ENCODE measurements around the gene CDH12. TPM values are rescaled to one million over a fixed set of nuclear protein-coding genes. Genes with fewer than 3 reads are reported as not detected.

CDH12 gene
- total and polyA plus RNA-seq, 4 donors, result 5.8 to 29.9 (median 8.2) TPM

DNA sequence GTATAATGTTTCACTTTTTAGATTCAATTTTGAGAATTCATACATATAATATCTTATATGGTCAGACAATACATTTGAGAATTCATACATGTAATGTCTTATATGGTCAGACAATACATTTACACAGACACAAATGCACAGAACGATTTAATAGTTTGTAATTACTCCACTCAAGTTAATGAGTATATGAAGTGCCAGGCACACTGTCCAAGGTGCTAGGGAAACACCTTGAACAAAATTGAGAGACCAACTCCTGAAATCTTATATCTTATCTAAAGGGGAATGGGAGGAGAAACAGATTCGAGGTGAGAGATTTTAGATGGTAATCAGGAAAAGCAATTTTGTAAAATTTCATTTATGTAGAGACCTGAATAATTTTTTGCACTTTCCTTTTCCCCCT, 994.7 kb downstream of the CDH12 start:
- H3K36me3 ChIP-seq (ENCODE audit: control insufficient read depth, insufficient read depth, low read length), result no peaks in the 10 kb centered on the region
- no peak overlapping the region for H3K27ac ChIP-seq (ENCODE audit: low read depth, low read length)
- H3K9me3 ChIP-seq (ENCODE audit: control insufficient read depth, insufficient read depth, low read length), result no peaks in the 10 kb centered on the region
- no peaks in the 10 kb centered on the region for H3K27me3 ChIP-seq (ENCODE audit: control insufficient read depth, insufficient read depth, low read length)
- no peak overlapping the region for H3K4me3 ChIP-seq (ENCODE audit: low read depth, low read length)
- WGBS (ENCODE audit: insufficient coverage), result no CpG with 5 or more reads among the region's 2 CpGs
- H3K4me1 ChIP-seq (ENCODE audit: control insufficient read depth, insufficient read depth, low read length), result no peaks in the 10 kb centered on the region
- DNase-seq (ENCODE audit: low read depth in 4 of 6, low spot score in 6 of 6), result no peak

GRCh38 chr5:21856987-21857386, 996.2 kb downstream of the CDH12 start:
- Histone ChIP-seq H3K4me3 (ENCODE audit: low read depth, low read length) (no peak overlapping the region), H3K36me3 (ENCODE audit: control insufficient read depth, insufficient read depth, low read length) (no peaks in the 10 kb centered on the region), H3K4me1 (ENCODE audit: control insufficient read depth, insufficient read depth, low read length) (no peaks in the 10 kb centered on the region), H3K27ac (ENCODE audit: low read depth, low read length) (no peak overlapping the region), H3K9me3 (ENCODE audit: control insufficient read depth, insufficient read depth, low read length) (no peaks in the 10 kb centered on the region), H3K27me3 (ENCODE audit: control insufficient read depth, insufficient read depth, low read length) (no peaks in the 10 kb centered on the region)
- peak in 1 of 6 donors; percentile 23 for DNase-seq (ENCODE audit: low read depth in 4 of 6, low spot score in 6 of 6)
- 40% methylated on average over 1 of the region's 3 CpGs for WGBS (ENCODE audit: insufficient coverage)

GRCh38 chr5:21847300-21847699, 1005.8 kb downstream of the CDH12 start:
- no peak overlapping the region for H3K4me3 ChIP-seq (ENCODE audit: low read depth, low read length)
- H3K27me3 ChIP-seq (ENCODE audit: control insufficient read depth, insufficient read depth, low read length), result no peaks in the 10 kb centered on the region
- H3K9me3 ChIP-seq (ENCODE audit: control insufficient read depth, insufficient read depth, low read length), result no peaks in the 10 kb centered on the region
- no peak overlapping the region for H3K27ac ChIP-seq (ENCODE audit: low read depth, low read length)
- WGBS (ENCODE audit: insufficient coverage), result 100% methylated on average over 1 of the region's 2 CpGs
- no peak for DNase-seq (ENCODE audit: low read depth in 4 of 6, low spot score in 6 of 6)
- no peaks in the 10 kb centered on the region for H3K4me1 ChIP-seq (ENCODE audit: control insufficient read depth, insufficient read depth, low read length)
- H3K36me3 ChIP-seq (ENCODE audit: control insufficient read depth, insufficient read depth, low read length), result no peaks in the 10 kb centered on the region

DNA sequence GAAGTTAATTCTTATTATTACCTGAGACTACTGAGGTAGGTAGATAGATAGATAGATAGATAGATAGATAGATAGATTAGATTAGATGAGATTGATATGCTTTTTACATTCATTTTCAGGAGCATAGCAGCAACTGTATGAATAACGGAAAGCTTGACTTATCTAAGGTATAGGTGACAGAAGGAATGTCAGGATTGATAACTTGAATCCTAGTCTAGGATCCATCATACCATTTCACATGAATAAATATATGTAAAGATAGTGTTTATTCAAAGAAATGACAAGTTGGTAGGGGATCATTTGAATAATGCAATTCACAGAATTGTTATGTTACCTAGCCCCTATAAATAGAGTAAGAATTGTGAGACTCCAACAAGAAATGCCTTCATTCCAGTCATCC, 1008.2 kb downstream of the CDH12 start:
- no peaks in the 10 kb centered on the region for H3K36me3 ChIP-seq (ENCODE audit: control insufficient read depth, insufficient read depth, low read length)
- no peak for DNase-seq (ENCODE audit: low read depth in 4 of 6, low spot score in 6 of 6)
- no peaks in the 10 kb centered on the region for H3K4me1 ChIP-seq (ENCODE audit: control insufficient read depth, insufficient read depth, low read length)
- WGBS (ENCODE audit: insufficient coverage), result no CpG with 5 or more reads among the region's 1 CpG
- H3K27me3 ChIP-seq (ENCODE audit: control insufficient read depth, insufficient read depth, low read length), result no peaks in the 10 kb centered on the region
- H3K27ac ChIP-seq (ENCODE audit: low read depth, low read length), result no peak overlapping the region
- H3K9me3 ChIP-seq (ENCODE audit: control insufficient read depth, insufficient read depth, low read length), result no peaks in the 10 kb centered on the region
- H3K4me3 ChIP-seq (ENCODE audit: low read depth, low read length), result no peak overlapping the region

DNA sequence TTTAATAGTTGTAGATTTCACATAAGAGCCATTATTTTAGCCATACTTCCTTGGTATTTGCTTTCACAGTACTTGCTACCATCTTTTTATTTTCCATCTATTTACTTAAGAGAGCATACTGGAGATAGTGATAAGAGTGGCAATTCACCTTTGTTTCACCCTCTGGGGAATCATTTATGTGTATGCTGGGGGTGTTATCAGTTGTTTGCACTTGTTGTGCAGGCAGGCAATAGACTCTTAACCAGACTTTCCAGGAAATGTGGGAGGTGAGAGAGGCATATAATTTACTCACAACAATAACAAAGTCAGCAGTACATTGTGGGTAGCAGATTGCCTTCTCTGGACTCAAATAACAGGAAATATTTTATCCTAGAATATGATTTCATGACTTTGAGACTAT, 1018.3 kb downstream of the CDH12 start:
- Histone ChIP-seq H3K4me1 (ENCODE audit: control insufficient read depth, insufficient read depth, low read length) (no peaks in the 10 kb centered on the region), H3K9me3 (ENCODE audit: control insufficient read depth, insufficient read depth, low read length) (no peaks in the 10 kb centered on the region), H3K4me3 (ENCODE audit: low read depth, low read length) (no peak overlapping the region), H3K27ac (ENCODE audit: low read depth, low read length) (no peak overlapping the region), H3K36me3 (ENCODE audit: control insufficient read depth, insufficient read depth, low read length) (no peaks in the 10 kb centered on the region), H3K27me3 (ENCODE audit: control insufficient read depth, insufficient read depth, low read length) (no peaks in the 10 kb centered on the region)
- DNase-seq (ENCODE audit: low read depth in 4 of 6, low spot score in 6 of 6), result no peak

- DNase-seq (ENCODE audit: low read depth in 4 of 6, low spot score in 6 of 6), result no peak
- WGBS (ENCODE audit: insufficient coverage), result 100% methylated on average over 2 of the region's 6 CpGs
- Histone ChIP-seq H3K4me1 (ENCODE audit: control insufficient read depth, insufficient read depth, low read length) (no peaks in the 10 kb centered on the region), H3K4me3 (ENCODE audit: low read depth, low read length) (no peak overlapping the region), H3K27ac (ENCODE audit: low read depth, low read length) (no peak overlapping the region), H3K36me3 (ENCODE audit: control insufficient read depth, insufficient read depth, low read length) (no peaks in the 10 kb centered on the region), H3K27me3 (ENCODE audit: control insufficient read depth, insufficient read depth, low read length) (no peaks in the 10 kb centered on the region), H3K9me3 (ENCODE audit: control insufficient read depth, insufficient read depth, low read length) (no peaks in the 10 kb centered on the region)
Measured at GRCh38 chr5:21831145-21831787, 1021.9 kb downstream of the CDH12 start.

GRCh38 chr5:21826884-21827283, 1026.3 kb downstream of the CDH12 start:
- H3K36me3 ChIP-seq (ENCODE audit: control insufficient read depth, insufficient read depth, low read length), result no peaks in the 10 kb centered on the region
- no peak overlapping the region for H3K27ac ChIP-seq (ENCODE audit: low read depth, low read length)
- no peaks in the 10 kb centered on the region for H3K27me3 ChIP-seq (ENCODE audit: control insufficient read depth, insufficient read depth, low read length)
- no peaks in the 10 kb centered on the region for H3K9me3 ChIP-seq (ENCODE audit: control insufficient read depth, insufficient read depth, low read length)
- H3K4me3 ChIP-seq (ENCODE audit: low read depth, low read length), result no peak overlapping the region
- no peaks in the 10 kb centered on the region for H3K4me1 ChIP-seq (ENCODE audit: control insufficient read depth, insufficient read depth, low read length)
- no peak for DNase-seq (ENCODE audit: low read depth in 4 of 6, low spot score in 6 of 6)
- WGBS (ENCODE audit: insufficient coverage), result no CpG with 5 or more reads among the region's 1 CpG

- no peak overlapping the region for H3K27ac ChIP-seq (ENCODE audit: low read depth, low read length)
- DNase-seq (ENCODE audit: low read depth in 4 of 6, low spot score in 6 of 6), result no peak
- no peaks in the 10 kb centered on the region for H3K27me3 ChIP-seq (ENCODE audit: control insufficient read depth, insufficient read depth, low read length)
- no CpG with 5 or more reads among the region's 1 CpG for WGBS (ENCODE audit: insufficient coverage)
- H3K9me3 ChIP-seq (ENCODE audit: control insufficient read depth, insufficient read depth, low read length), result no peaks in the 10 kb centered on the region
- H3K4me1 ChIP-seq (ENCODE audit: control insufficient read depth, insufficient read depth, low read length), result no peaks in the 10 kb centered on the region
- no peaks in the 10 kb centered on the region for H3K36me3 ChIP-seq (ENCODE audit: control insufficient read depth, insufficient read depth, low read length)
- no peak overlapping the region for H3K4me3 ChIP-seq (ENCODE audit: low read depth, low read length)
Measured at GRCh38 chr5:21823588-21823987, 1029.6 kb downstream of the CDH12 start.

DNA sequence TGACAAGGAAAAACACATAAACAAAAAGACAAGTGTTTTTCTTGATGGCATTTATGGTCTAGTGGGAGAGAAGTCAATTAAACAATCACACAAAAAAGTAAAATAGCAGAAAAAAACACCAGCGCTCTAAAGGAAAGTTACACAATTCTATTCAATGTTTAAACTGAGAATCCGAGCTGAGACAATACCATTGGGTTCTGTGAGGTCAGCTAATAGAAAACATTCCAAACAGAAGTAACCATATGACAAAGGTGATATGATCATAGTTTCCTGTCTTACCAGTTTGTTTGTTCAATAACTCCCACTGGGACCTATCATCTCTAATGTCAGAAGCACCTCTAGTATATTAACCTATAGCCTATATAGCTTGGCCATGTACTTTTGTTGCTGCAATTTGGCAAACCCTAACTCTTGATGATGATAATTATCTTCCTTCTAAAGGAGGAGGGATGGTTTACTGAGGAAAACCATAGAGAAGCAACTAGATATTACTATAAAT, 1030.0 kb downstream of the CDH12 start:
- no CpG with 5 or more reads among the region's 2 CpGs for WGBS (ENCODE audit: insufficient coverage)
- H3K4me1 ChIP-seq (ENCODE audit: control insufficient read depth, insufficient read depth, low read length), result no peaks in the 10 kb centered on the region
- H3K36me3 ChIP-seq (ENCODE audit: control insufficient read depth, insufficient read depth, low read length), result no peaks in the 10 kb centered on the region
- no peak overlapping the region for H3K27ac ChIP-seq (ENCODE audit: low read depth, low read length)
- DNase-seq (ENCODE audit: low read depth in 4 of 6, low spot score in 6 of 6), result no peak
- no peak overlapping the region for H3K4me3 ChIP-seq (ENCODE audit: low read depth, low read length)
- H3K27me3 ChIP-seq (ENCODE audit: control insufficient read depth, insufficient read depth, low read length), result no peaks in the 10 kb centered on the region
- no peaks in the 10 kb centered on the region for H3K9me3 ChIP-seq (ENCODE audit: control insufficient read depth, insufficient read depth, low read length)

GRCh38 chr5:21820527-21820926, 1032.6 kb downstream of the CDH12 start:
- WGBS (ENCODE audit: insufficient coverage), result no CpG with 5 or more reads among the region's 5 CpGs
- Histone ChIP-seq H3K4me3 (ENCODE audit: low read depth, low read length) (no peak overlapping the region), H3K27me3 (ENCODE audit: control insufficient read depth, insufficient read depth, low read length) (no peaks in the 10 kb centered on the region)

More at GRCh38 chr5:21820527-21820926, 1032.6 kb downstream of the CDH12 start:
- no peaks in the 10 kb centered on the region for H3K4me1 ChIP-seq (ENCODE audit: control insufficient read depth, insufficient read depth, low read length)
- H3K27ac ChIP-seq (ENCODE audit: low read depth, low read length), result no peak overlapping the region
- peak in 1 of 6 donors; percentile 6 for DNase-seq (ENCODE audit: low read depth in 4 of 6, low spot score in 6 of 6)
- H3K36me3 ChIP-seq (ENCODE audit: control insufficient read depth, insufficient read depth, low read length), result no peaks in the 10 kb centered on the region
- no peaks in the 10 kb centered on the region for H3K9me3 ChIP-seq (ENCODE audit: control insufficient read depth, insufficient read depth, low read length)
